T-helper 17 cell (primary cell): Measurements from ENCODE around the gene KLF1. TPM values are rescaled to one million over a fixed set of nuclear protein-coding genes. Genes with fewer than 3 reads are reported as not detected.
A peak's percentile ranks its signal among the peaks of the same experiment; 100 is the strongest.
"Not testable (repeated sequence)": the region's sequence is repeated elsewhere in the genome, so short reads cannot be mapped to it uniquely, and the experiment has no call there.

Source experiments
- ATAC-seq: fragments of 150-1000 bp; cut with Tn5 transposase; 2 replicates; pipeline ENCODE4 v1.10.0; 2021; ENCODE audit warnings: mild to moderate bottlenecking, moderate library complexity
- DNase-seq, 3 donors: peaks; one replicate each; pipeline versions ENCODE4 v3.0.0 to v3.0.0-alpha.2; 2020 to 2021
- H3K9me3 ChIP-seq: one replicate; pipeline ENCODE4 v1.7.0; 2013; ENCODE audit warnings: low read length, mild to moderate bottlenecking; ENCODE audit not compliant: control insufficient read depth, poor library complexity, severe bottlenecking
- H3K27ac Mint-ChIP-seq: one replicate; pipeline ENCODE4 v1.8.0; 2022; ENCODE audit warnings: mild to moderate bottlenecking, moderate library complexity, mixed read lengths
- H3K27me3 Mint-ChIP-seq: one replicate; pipeline ENCODE4 v1.8.0; 2022; ENCODE audit warnings: mixed read lengths
- H3K36me3 Mint-ChIP-seq: one replicate; pipeline ENCODE4 v1.8.0; 2022; ENCODE audit warnings: low read depth, mixed read lengths
- H3K4me1 Mint-ChIP-seq: one replicate; pipeline ENCODE4 v1.8.0; 2022; ENCODE audit warnings: mild to moderate bottlenecking, mixed read lengths
- H3K4me3 Mint-ChIP-seq: one replicate; pipeline ENCODE4 v1.8.0; 2022; ENCODE audit warnings: mild to moderate bottlenecking, moderate library complexity, mixed read lengths
- total RNA-seq, 4 donors: library from RNA in 2 of 4; stranded (reverse) in 2 of 4; gene quantifications; one replicate each; pipeline ENCODE4 v1.2.3 and lab custom pipeline; 2022 to 2026

KLF1 gene
- total RNA-seq, 2 donors from 2014 or later = not detected

- no peaks in the 10 kb centered on the region for H3K36me3 Mint-ChIP-seq
- H3K4me3 Mint-ChIP-seq = peak overlapping the region; percentile 73
- DNase-seq (no peak), ATAC-seq (peak; percentile 91)
- H3K27me3 Mint-ChIP-seq = no peaks in the 10 kb centered on the region
- peak overlapping the region; percentile 90 for H3K27ac Mint-ChIP-seq
- H3K9me3 ChIP-seq = no peaks in the 10 kb centered on the region
- peaks cover 16% of the 10 kb centered on the region for H3K4me1 Mint-ChIP-seq
These were observed 27.1 kb upstream of the KLF1 start for GRCh38 chr19:12913851-12914690.

GRCh38 chr19:12913011-12913561, 26.1 kb upstream of the KLF1 start:
- H3K27ac Mint-ChIP-seq = no peak overlapping the region
- H3K4me1 Mint-ChIP-seq = peaks cover 18% of the 10 kb centered on the region
- no peaks in the 10 kb centered on the region for H3K27me3 Mint-ChIP-seq
- ATAC-seq (no peak), DNase-seq (no peak)
- no peaks in the 10 kb centered on the region for H3K9me3 ChIP-seq
- H3K36me3 Mint-ChIP-seq = no peaks in the 10 kb centered on the region
- H3K4me3 Mint-ChIP-seq = no peak overlapping the region

GRCh38 chr19:12912571-12912970, 25.6 kb upstream of the KLF1 start:
- H3K36me3 Mint-ChIP-seq = no peaks in the 10 kb centered on the region
- H3K4me1 Mint-ChIP-seq = peaks cover 18% of the 10 kb centered on the region
- DNase-seq (no peak), ATAC-seq (no peak)
- H3K4me3 Mint-ChIP-seq = no peak overlapping the region
- no peaks in the 10 kb centered on the region for H3K9me3 ChIP-seq
- no peak overlapping the region for H3K27ac Mint-ChIP-seq
- H3K27me3 Mint-ChIP-seq = no peaks in the 10 kb centered on the region

GRCh38 chr19:12907166-12907565, 20.2 kb upstream of the KLF1 start:
- Mint-ChIP-seq H3K27ac (no peak overlapping the region), H3K4me3 (no peak overlapping the region), H3K27me3 (no peaks in the 10 kb centered on the region), H3K4me1 (peaks cover 7% of the 10 kb centered on the region), H3K36me3 (no peaks in the 10 kb centered on the region)
- ATAC-seq (no peak), DNase-seq (no peak)
- H3K9me3 ChIP-seq = no peaks in the 10 kb centered on the region

- no peak overlapping the region for H3K4me3 Mint-ChIP-seq
- no peak overlapping the region for H3K27ac Mint-ChIP-seq
- no peaks in the 10 kb centered on the region for H3K9me3 ChIP-seq
- H3K36me3 Mint-ChIP-seq = peaks cover under 1% of the 10 kb centered on the region
- DNase-seq (no peak), ATAC-seq (no peak)
- H3K27me3 Mint-ChIP-seq = no peaks in the 10 kb centered on the region
- H3K4me1 Mint-ChIP-seq = peaks cover under 1% of the 10 kb centered on the region
These were observed 13.0 kb upstream of the KLF1 start for GRCh38 chr19:12899891-12900518.

- H3K36me3 Mint-ChIP-seq = peaks cover 4% of the 10 kb centered on the region
- DNase-seq (no peak), ATAC-seq (no peak)
- no peak overlapping the region for H3K27ac Mint-ChIP-seq
- no peak overlapping the region for H3K4me3 Mint-ChIP-seq
- H3K9me3 ChIP-seq = no peaks in the 10 kb centered on the region
- H3K4me1 Mint-ChIP-seq = peaks cover 13% of the 10 kb centered on the region
- no peaks in the 10 kb centered on the region for H3K27me3 Mint-ChIP-seq
These were observed 9.5 kb upstream of the KLF1 start for GRCh38 chr19:12896460-12896859.

GRCh38 chr19:12893582-12893981, 6.6 kb upstream of the KLF1 start:
- no peak for DNase-seq
- Mint-ChIP-seq H3K27ac (peak overlapping the region; percentile 57), H3K36me3 (peaks cover 7% of the 10 kb centered on the region), H3K27me3 (no peaks in the 10 kb centered on the region), H3K4me3 (peak overlapping the region; percentile 21), H3K4me1 (peaks cover 25% of the 10 kb centered on the region)
- ATAC-seq = no peak
- H3K9me3 ChIP-seq = no peaks in the 10 kb centered on the region

- Mint-ChIP-seq H3K27ac (peak overlapping the region; percentile 94), H3K27me3 (no peaks in the 10 kb centered on the region), H3K36me3 (peaks cover 7% of the 10 kb centered on the region), H3K4me1 (peaks cover 27% of the 10 kb centered on the region), H3K4me3 (peak overlapping the region; percentile 99)
- no peaks in the 10 kb centered on the region for H3K9me3 ChIP-seq
- ATAC-seq (no peak), DNase-seq (no peak)
These were observed 4.6 kb upstream of the KLF1 start for GRCh38 chr19:12891553-12892021.

- H3K9me3 ChIP-seq = no peaks in the 10 kb centered on the region
- H3K27me3 Mint-ChIP-seq = no peaks in the 10 kb centered on the region
- peak within 1 kb of the TSS; percentile 99 for H3K4me3 Mint-ChIP-seq
- ATAC-seq (peak; percentile 91), DNase-seq (peak; percentile 83 to 92 (median 90))
- H3K27ac Mint-ChIP-seq = peak within 1 kb of the TSS; percentile 94
- peaks cover 7% of the 10 kb centered on the region for H3K36me3 Mint-ChIP-seq
- H3K4me1 Mint-ChIP-seq = peaks cover 31% of the 10 kb centered on the region
These were observed 4.0 kb upstream of the KLF1 start, which contains the start of gene GCDH for GRCh38 chr19:12890787-12891552. GCDH (plus strand) TSS chr19:12891160; CDS start chr19:12891305, 145 bp downstream.

GRCh38 chr19:12890299-12890786, 3.3 kb upstream of the KLF1 start:
- H3K27me3 Mint-ChIP-seq, H3K36me3 Mint-ChIP-seq, H3K9me3 ChIP-seq, ATAC-seq, DNase-seq: not testable (repeated sequence)
- H3K4me1 Mint-ChIP-seq = peaks cover 31% of the 10 kb centered on the region
- peak overlapping the region; percentile 94 for H3K27ac Mint-ChIP-seq
- H3K4me3 Mint-ChIP-seq = peak overlapping the region; percentile 99

- no peak for ATAC-seq
- H3K27me3 Mint-ChIP-seq = no peaks in the 10 kb centered on the region
- no peak overlapping the region for H3K4me3 Mint-ChIP-seq
- H3K36me3 Mint-ChIP-seq = peaks cover 2% of the 10 kb centered on the region
- no peak overlapping the region for H3K27ac Mint-ChIP-seq
- H3K9me3 ChIP-seq = no peaks in the 10 kb centered on the region
- peaks cover 25% of the 10 kb centered on the region for H3K4me1 Mint-ChIP-seq
- no peak for DNase-seq
These were observed 1.1 kb upstream of the KLF1 start for GRCh38 chr19:12888006-12888603.

- H3K27ac Mint-ChIP-seq = no peak overlapping the region
- H3K4me3 Mint-ChIP-seq = peak overlapping the region; percentile 79
- H3K9me3 ChIP-seq = no peaks in the 10 kb centered on the region
- H3K27me3 Mint-ChIP-seq = no peaks in the 10 kb centered on the region
- H3K4me1 Mint-ChIP-seq = peaks cover 26% of the 10 kb centered on the region
- ATAC-seq (no peak), DNase-seq (no peak)
- H3K36me3 Mint-ChIP-seq = peaks cover 5% of the 10 kb centered on the region
These were observed 391 bp downstream of the KLF1 start for GRCh38 chr19:12886651-12886968.
